Caco-2 (cell line): Measurements from ENCODE around the gene BCR. TPM values are rescaled to one million over a fixed set of nuclear protein-coding genes. Genes with fewer than 3 reads are reported as not detected.

Experiments used
- BruUV-seq: library from RNA; stranded (reverse); fragments of 400-500 nt; replicated peaks from 2 replicates; lab custom pipeline; 2021; lab: Mats Ljungman, UMichigan
- CTCF ChIA-PET: fragments of 300-600 bp; sonication (Branson Sonifier 250); formaldehyde crosslinking; loops from one replicate; lab custom pipeline; 2022; ENCODE audit warnings: antibody characterized with exemption; lab: Charles Lee
- POLR2A ChIA-PET: fragments of 300-600 bp; sonication (Branson Sonifier 250); formaldehyde crosslinking; loops from one replicate; lab custom pipeline; 2022; ENCODE audit warnings: antibody characterized with exemption; lab: Charles Lee
- DNase-seq, 2 experiments: peaks; one replicate each; pipeline versions ENCODE4 v3.0.0 to v3.0.0-alpha.2; 2020 to 2022
- H3K27me3 ChIP-seq: replicated peaks from 2 replicates; pipeline ENCODE4 v1.6.0; 2011; ENCODE audit warnings: low read length; ENCODE audit not compliant: control insufficient read depth, insufficient read depth
- H3K36me3 ChIP-seq: 2 replicates; pipeline ENCODE4 v1.5.1; 2011; ENCODE audit warnings: low read length; ENCODE audit not compliant: control insufficient read depth, insufficient read depth
- H3K4me1 ChIP-seq: fragments of 250-450 bp; sonication (Bioruptor Pico); 2 replicates; pipeline ENCODE4 v1.5.1; 2020; ENCODE audit warnings: mild to moderate bottlenecking
- H3K4me3 ChIP-seq: 2 replicates; pipeline ENCODE4 v1.5.1; 2011; ENCODE audit warnings: low read depth, mild to moderate bottlenecking, control low read depth, low read length
- H3K9me3 ChIP-seq: fragments of 250-450 bp; sonication (Bioruptor Pico); 2 replicates; pipeline ENCODE4 v1.5.1; 2020; ENCODE audit warnings: mild to moderate bottlenecking, moderate library complexity
- H3K27ac Mint-ChIP-seq: one replicate; pipeline ENCODE4 v1.8.0; 2022; ENCODE audit warnings: mixed read lengths; ENCODE audit not compliant: unreplicated experiment
- H3K27me3 Mint-ChIP-seq: one replicate; pipeline ENCODE4 v1.8.0; 2022; ENCODE audit warnings: mixed read lengths; ENCODE audit not compliant: insufficient read depth, unreplicated experiment
- H3K36me3 Mint-ChIP-seq: one replicate; pipeline ENCODE4 v1.8.0; 2022; ENCODE audit warnings: mild to moderate bottlenecking, mixed read lengths; ENCODE audit not compliant: insufficient read depth, unreplicated experiment
- H3K4me1 Mint-ChIP-seq: one replicate; pipeline ENCODE4 v1.8.0; 2022; ENCODE audit warnings: low read depth, mixed read lengths; ENCODE audit not compliant: unreplicated experiment
- H3K4me3 Mint-ChIP-seq: one replicate; pipeline ENCODE4 v1.8.0; 2022; ENCODE audit warnings: mild to moderate bottlenecking, moderate library complexity, mixed read lengths; ENCODE audit not compliant: unreplicated experiment
- H3K9me3 Mint-ChIP-seq: one replicate; pipeline ENCODE4 v1.8.0; 2022; ENCODE audit warnings: mixed read lengths; ENCODE audit not compliant: unreplicated experiment
- CTCF ChIP-seq, 2 experiments: fragments of 200-600 bp in 1 of 2; IDR thresholded peaks; 1 replicate in 1 of 2; 2 replicates in 1 of 2; pipeline versions ENCODE4 v1.5.1 to v1.8.0; 2011 to 2022; ENCODE audit warnings: antibody characterized with exemption in 1 of 2, control low read depth in 1 of 2, inconsistent platforms in 1 of 2, low read depth in 1 of 2, low read length in 1 of 2, mild to moderate bottlenecking in 1 of 2, moderate library complexity in 1 of 2; ENCODE audit not compliant: insufficient read depth in 1 of 2, severe bottlenecking in 1 of 2, unreplicated experiment in 1 of 2
- intact Hi-C: fragments of 100-400 bp; cut with micrococcal nuclease; formaldehyde crosslinking; loops from one replicate; pipeline ENCODE4 v1.10.0; 2022; ENCODE audit not compliant: unreplicated experiment
- total RNA-seq: library from RNA; stranded (reverse); gene quantifications from 2 replicates; pipeline ENCODE4 v1.2.3, GENCODE V29; 2022

BCR gene
- total RNA-seq, 1 experiment from 2014 or later = 87.4 TPM

- intact Hi-C loops = loop anchor here (5.0 kb wide), 1 partner anchor 327 kb away; no protein-coding TSS in a partner anchor
- H3K4me1 ChIP-seq = no peaks in the 10 kb centered on the region
- H3K4me3 ChIP-seq = no peak overlapping the region
Observed at GRCh38 chr22:23283591-23284503, 103.5 kb downstream of the BCR start.

GRCh38 chr22:23284504-23285033, 104.3 kb downstream of the BCR start:
- Histone ChIP-seq H3K9me3 (no peaks in the 10 kb centered on the region), H3K4me1 (peaks cover 4% of the 10 kb centered on the region), H3K27me3 (no peaks in the 10 kb centered on the region), H3K36me3 (peaks cover 4% of the 10 kb centered on the region), H3K4me3 (no peak overlapping the region)
- DNase-seq = no peak
- no peak for TF ChIP-seq CTCF (IDR thresholded peaks at IDR 0.05; ENCODE audit: insufficient read depth in 1 of 2, low read depth in 1 of 2, low read length in 1 of 2, severe bottlenecking in 1 of 2, unreplicated experiment in 1 of 2)
- POLR2A ChIA-PET = no interaction called here
- intact Hi-C loops = loop anchor here (5.0 kb wide), 1 partner anchor 327 kb away; no protein-coding TSS in a partner anchor
- peaks cover 42% of the 10 kb centered on the region for H3K36me3 Mint-ChIP-seq
- BruUV-seq = no TSS peak
- H3K27ac Mint-ChIP-seq = no peak overlapping the region
- H3K9me3 Mint-ChIP-seq = no peaks in the 10 kb centered on the region
- no peaks in the 10 kb centered on the region for H3K27me3 Mint-ChIP-seq
- H3K4me1 Mint-ChIP-seq = peaks cover 2% of the 10 kb centered on the region
- H3K4me3 Mint-ChIP-seq = no peak overlapping the region
- CTCF ChIA-PET = no interaction called here

More at GRCh38 chr22:23283591-23284503, 103.5 kb downstream of the BCR start:
- no peaks in the 10 kb centered on the region for H3K27me3 ChIP-seq
- peaks cover 4% of the 10 kb centered on the region for H3K36me3 ChIP-seq
- H3K4me3 Mint-ChIP-seq = no peak overlapping the region
- ChIA-PET CTCF (no interaction called here), POLR2A (no interaction called here)
- no peak for TF ChIP-seq CTCF (IDR thresholded peaks at IDR 0.05; ENCODE audit: insufficient read depth in 1 of 2, low read depth in 1 of 2, low read length in 1 of 2, severe bottlenecking in 1 of 2, unreplicated experiment in 1 of 2)
- no peaks in the 10 kb centered on the region for H3K9me3 Mint-ChIP-seq
- peaks cover 40% of the 10 kb centered on the region for H3K36me3 Mint-ChIP-seq
- H3K27me3 Mint-ChIP-seq = no peaks in the 10 kb centered on the region
- H3K9me3 ChIP-seq = no peaks in the 10 kb centered on the region
- H3K4me1 Mint-ChIP-seq = no peaks in the 10 kb centered on the region
- BruUV-seq = no TSS peak
- DNase-seq = no peak
- H3K27ac Mint-ChIP-seq = no peak overlapping the region

GRCh38 chr22:23285236-23285635, 104.9 kb downstream of the BCR start:
- no peak for TF ChIP-seq CTCF (IDR thresholded peaks at IDR 0.05; ENCODE audit: insufficient read depth in 1 of 2, low read depth in 1 of 2, low read length in 1 of 2, severe bottlenecking in 1 of 2, unreplicated experiment in 1 of 2)
- Mint-ChIP-seq H3K4me1 (peaks cover 8% of the 10 kb centered on the region), H3K27me3 (no peaks in the 10 kb centered on the region), H3K27ac (no peak overlapping the region), H3K36me3 (peaks cover 42% of the 10 kb centered on the region), H3K4me3 (no peak overlapping the region), H3K9me3 (no peaks in the 10 kb centered on the region)
- H3K36me3 ChIP-seq = peaks cover 4% of the 10 kb centered on the region
- no peaks in the 10 kb centered on the region for H3K9me3 ChIP-seq
- H3K4me1 ChIP-seq = peaks cover 8% of the 10 kb centered on the region
- no peak overlapping the region for H3K4me3 ChIP-seq
- POLR2A ChIA-PET = no interaction called here
- no peaks in the 10 kb centered on the region for H3K27me3 ChIP-seq
- no peak for DNase-seq
- CTCF ChIA-PET = interaction anchor here (0.7 kb wide), 1 partner anchor 107 kb away, joined by 3 read pairs; no protein-coding TSS in a partner anchor
- intact Hi-C loops = no loop called here
- BruUV-seq = no TSS peak
